ENCODE measurements around the gene GRK1.
"Not testable (repeated sequence)": the region's sequence is repeated elsewhere in the genome, so short reads cannot be mapped to it uniquely, and the experiment has no call there.

GRK1 gene

GRCh38 chr13:113666951-113667701 lies at the start of gene GRK1:
TSS of gene GRK1 (plus strand) at chr13:113667219. CDS start at chr13:113667387, 168 bp downstream.
- no peak for DNase-seq (ENCODE audit: low read depth in 3 of 3)

- DNase-seq (ENCODE audit: low read depth in 3 of 3), result no peak
Observed at GRCh38 chr13:113617961-113618360, 49.1 kb upstream of the GRK1 start.

DNA sequence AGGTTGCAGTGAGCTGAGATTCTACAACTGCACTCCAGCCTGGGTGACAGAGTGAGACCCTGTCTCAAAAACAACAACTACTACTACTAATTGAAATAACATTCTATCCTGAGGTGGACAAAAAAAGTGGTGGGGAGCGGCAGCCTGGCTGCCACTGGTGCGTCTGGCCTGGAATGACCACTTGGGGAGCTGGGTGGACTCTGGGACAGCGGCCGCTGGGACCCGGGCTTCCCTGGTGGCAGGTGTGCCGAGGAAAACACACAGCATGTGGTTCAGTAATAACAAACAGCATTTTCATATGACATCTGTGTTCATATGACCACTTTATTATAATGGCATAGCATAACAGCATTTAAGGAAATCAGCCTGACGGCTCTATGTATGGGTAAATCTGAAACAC lies 48.6 kb upstream of the GRK1 start:
- DNase-seq (ENCODE audit: low read depth in 3 of 3), result no peak

DNA sequence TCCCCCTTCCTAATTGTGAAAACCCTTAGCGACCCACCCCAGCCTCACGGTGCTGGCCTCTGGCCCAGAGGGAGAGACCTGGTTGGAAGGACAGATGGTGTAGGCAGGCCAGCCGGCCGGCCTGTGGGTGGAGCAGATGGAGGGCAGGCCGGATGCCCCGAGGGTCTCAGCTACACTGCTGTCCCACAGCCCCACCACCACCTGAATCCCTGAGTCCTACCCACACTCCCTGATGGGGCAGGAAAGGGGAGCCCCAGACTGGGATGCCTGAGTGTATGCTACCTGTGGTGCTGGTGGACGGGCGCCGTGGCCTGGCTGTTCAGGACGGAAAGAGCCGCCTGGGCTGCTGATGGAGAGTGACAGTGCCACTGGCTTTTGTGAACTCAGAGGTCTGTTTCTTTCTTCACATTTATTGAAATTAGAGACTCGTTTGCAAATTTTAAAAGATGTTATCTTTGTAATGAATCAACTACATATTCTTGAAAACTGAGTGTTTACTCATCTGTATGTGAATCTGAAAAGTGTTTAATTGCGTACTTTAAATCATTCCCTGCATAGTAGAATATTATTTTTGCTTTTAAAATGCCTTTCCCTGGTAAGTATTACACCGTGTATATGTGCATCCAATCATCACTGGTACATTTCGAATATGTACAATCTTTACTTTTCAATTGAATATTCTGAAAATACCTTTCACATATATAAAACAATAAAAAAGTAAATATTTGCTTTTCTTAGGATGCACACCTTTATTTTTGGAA lies 46.8 kb upstream of the GRK1 start:
- DNase-seq (ENCODE audit: low read depth in 3 of 3), result no peak

GRCh38 chr13:113621046-113621445 lies 46.0 kb upstream of the GRK1 start:
- no peak for DNase-seq (ENCODE audit: low read depth in 3 of 3)

DNA sequence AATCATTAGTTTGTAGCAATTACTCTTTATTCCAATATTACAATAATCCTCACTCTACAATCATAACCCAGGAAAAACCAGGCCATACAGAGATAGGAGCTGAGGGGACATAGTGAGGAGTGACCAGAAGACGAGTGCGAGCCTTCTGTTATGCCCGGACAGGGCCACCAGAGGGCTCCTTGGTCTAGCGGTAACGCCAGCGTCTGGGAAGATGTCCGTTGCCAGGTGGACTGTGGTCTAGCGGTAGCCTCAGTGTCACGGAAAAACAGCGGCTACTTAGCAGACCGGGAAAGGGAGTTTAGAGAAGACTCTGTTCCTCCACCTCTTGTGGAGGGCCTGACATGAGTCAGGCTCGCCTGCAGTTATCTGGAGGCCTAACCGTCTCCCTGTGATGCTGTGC lies 45.5 kb upstream of the GRK1 start:
- DNase-seq (ENCODE audit: low read depth in 3 of 3), result not testable (repeated sequence)

DNA sequence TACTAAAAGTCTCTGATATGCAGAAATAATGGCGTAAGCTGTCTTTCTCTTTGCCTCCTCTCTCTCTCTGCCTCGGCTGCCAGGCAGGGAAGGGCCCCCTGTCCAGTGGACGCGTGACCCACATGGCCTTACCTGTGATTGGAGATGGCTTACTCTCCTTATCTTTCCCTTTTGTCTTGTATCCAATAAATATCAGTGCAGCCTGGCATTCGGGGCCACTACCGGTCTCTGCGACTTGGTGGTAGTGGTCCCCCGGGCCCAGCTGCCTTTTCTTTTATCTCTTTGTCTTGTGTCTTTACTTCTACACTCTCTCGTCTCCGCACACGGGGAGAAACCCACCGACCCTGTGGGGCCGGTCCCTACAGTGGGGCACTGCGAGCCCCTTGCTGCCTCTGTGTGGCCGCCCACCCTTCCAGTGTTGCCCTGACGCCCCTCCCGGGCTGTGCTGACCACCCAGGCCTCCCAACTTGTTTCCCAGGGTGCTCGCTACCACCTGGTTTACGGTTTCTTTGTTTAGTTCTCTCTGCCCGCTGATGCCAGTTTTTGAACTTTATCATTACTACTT lies 45.0 kb upstream of the GRK1 start:
- not testable (repeated sequence) for DNase-seq (ENCODE audit: low read depth in 3 of 3)

- no peak for DNase-seq (ENCODE audit: low read depth in 3 of 3)
Observed at GRCh38 chr13:113622791-113623490, 44.1 kb upstream of the GRK1 start.

GRCh38 chr13:113623491-113624234 lies 43.4 kb upstream of the GRK1 start:
- DNase-seq (ENCODE audit: low read depth in 3 of 3), result no peak

DNA sequence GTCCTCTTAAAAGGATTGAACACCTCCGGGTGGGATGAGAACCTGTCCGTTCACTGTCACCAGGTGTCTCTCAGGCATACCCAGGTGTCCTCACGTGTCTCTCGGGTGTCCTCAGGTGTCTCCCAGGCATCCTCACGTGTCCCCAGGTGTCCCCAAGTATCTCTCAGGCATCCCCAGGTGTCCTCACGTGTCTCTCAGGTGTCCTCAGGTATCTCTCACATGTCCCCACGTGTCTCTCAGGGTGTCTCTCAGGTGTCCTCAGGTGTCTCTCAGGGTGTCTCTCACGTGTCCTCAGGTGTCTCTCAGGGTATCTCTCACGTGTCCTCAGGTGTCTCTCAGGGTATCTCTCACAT lies 42.8 kb upstream of the GRK1 start:
- DNase-seq (ENCODE audit: low read depth in 3 of 3), result no peak

GRCh38 chr13:113624640-113625304 lies 42.2 kb upstream of the GRK1 start:
- DNase-seq (ENCODE audit: low read depth in 3 of 3), result not testable (repeated sequence)

- DNase-seq (ENCODE audit: low read depth in 3 of 3), result no peak
Observed at GRCh38 chr13:113625965-113626721, 40.9 kb upstream of the GRK1 start.

DNA sequence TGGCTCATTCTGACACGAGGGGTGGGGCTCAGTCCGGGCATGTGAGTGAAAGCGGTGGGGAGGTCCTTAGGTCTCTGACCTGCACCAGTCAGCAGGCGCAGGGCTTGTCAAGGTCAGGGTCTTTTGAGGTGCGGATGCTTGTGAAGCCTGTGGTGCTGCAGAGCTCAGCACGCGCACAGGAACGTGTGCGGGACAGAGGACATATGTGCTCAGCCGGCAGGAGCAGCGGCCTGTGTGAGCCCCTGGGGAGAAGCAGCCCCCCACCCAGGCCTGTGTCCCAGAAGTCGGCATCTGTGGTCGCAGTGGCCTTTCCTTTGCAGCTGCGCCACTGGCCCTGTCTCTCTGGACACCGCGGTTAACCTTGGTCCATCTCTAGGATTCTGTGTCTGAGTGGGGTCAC lies 39.9 kb upstream of the GRK1 start:
- no peak for DNase-seq (ENCODE audit: low read depth in 3 of 3)

- no peak for DNase-seq (ENCODE audit: low read depth in 3 of 3)
Observed at GRCh38 chr13:113628291-113629270, 38.4 kb upstream of the GRK1 start.

DNA sequence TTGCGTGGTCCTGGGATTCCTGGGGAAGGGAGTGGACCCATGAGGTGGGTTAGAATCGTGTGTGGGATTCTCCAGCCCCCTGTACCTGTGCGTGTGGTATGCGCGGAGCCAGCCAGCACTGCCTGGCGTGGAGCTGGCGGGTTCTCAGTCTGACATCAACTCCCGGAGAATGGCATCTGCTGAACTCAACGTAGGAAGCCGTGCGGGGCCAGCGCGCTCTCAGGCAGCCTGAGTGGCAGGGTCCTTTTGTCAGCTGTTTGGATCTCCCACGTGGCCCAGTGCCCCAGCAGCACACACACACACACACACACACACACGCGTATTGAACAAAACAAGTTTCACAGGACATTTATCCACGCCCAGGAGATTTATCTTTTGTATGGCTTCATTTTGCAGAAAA lies 37.2 kb upstream of the GRK1 start:
- no peak for DNase-seq (ENCODE audit: low read depth in 3 of 3)

GRCh38 chr13:113630296-113630695 lies 36.7 kb upstream of the GRK1 start:
- DNase-seq (ENCODE audit: low read depth in 3 of 3), result no peak

DNA sequence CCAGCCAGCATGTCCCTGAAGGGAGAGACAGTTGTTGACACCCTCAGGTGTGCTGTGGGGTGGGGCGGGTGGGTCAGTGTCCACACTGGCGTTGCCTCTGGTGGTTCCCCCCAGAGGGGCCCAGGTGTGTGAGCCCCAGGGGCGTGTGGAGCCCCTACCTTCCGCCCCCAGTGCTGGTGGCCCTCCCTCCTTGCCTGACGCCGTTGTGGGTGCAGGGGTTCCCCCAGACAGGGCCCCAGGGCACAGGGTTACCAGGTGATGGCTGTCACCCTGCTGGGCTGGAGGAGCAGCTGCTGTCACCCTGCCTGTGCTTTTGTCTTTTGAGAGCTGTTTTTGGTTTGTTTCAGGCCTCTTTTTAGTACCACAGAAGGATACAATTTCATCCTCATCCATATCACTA lies 36.2 kb upstream of the GRK1 start:
- DNase-seq (ENCODE audit: low read depth in 3 of 3), result no peak

DNA sequence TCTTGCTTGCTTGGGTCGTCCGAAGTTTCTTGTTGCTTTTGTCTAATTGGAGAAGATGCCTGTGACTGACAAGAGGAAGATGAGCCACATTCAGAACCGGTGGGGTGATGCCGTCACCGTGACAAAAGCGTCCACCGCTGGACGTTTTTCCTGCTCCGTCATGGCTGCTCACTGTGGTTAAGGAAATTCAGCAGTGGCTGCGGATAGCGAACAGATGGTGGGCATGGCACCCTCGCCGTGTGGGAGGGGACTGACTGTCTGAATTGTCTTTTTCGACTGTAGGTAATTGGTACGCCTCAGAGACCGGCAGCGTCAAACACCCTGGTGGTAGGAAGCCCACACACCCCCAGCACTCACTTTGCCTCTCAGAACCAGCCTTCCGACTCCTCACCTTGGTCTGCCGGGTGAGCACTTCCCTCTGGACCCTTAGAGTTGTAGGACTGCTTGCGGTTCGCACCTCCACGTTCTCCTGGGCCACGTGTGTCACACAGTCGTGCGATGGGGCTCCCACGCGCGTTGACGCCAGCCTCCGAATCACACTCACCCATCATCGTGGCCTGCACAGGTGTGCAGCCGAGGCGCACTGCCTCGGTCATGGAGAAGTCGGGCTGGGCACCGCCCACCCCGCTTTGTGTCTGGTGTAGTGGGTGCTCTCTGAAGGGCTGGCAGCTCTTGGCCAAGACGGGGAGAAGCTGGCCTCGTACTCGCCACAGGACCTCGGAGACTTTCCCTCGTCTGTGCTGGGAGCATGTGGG lies 35.5 kb upstream of the GRK1 start:
- no peak for DNase-seq (ENCODE audit: low read depth in 3 of 3)

Measured in stimulated activated CD4-positive, alpha-beta T cell treated with anti-CD3 and anti-CD28 coated beads, TNF-alpha, amount 100 ng/mL, for 48 hours (primary cell).